ENCODE results near the gene SCYGR4.
"Not testable (repeated sequence)": the region's sequence is repeated elsewhere in the genome, so short reads cannot be mapped to it uniquely, and the experiment has no call there.

SCYGR4 gene

DNA sequence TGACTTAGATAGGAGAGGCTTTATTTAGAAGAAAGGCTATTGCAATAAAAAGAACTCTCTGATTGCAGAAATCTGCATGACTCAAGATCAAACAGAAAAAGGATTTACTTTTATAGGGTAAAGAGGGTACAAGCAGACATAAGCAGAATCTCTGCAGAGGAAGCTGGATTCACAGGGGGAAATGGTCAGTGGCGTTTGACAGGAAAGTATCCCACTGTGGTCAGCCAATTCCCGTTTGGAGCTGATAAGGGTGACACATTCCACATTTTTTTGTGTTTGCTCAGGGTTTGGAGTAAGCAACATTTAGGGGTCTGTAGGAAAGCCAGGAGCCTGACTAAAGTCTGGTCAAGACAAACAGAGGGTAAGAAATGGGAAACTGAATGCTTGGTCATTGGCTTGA, 25.4 kb downstream of the SCYGR4 start:
- Histone ChIP-seq H3K9me3 (ENCODE audit: control insufficient read depth, low read length) (no peaks in the 10 kb centered on the region), H3K4me1 (ENCODE audit: control insufficient read depth, insufficient read depth, low read length) (peaks cover 9% of the 10 kb centered on the region), H3K27me3 (replicated peaks; ENCODE audit: control insufficient read depth, insufficient read depth, low read length) (no peaks in the 10 kb centered on the region), H3K9ac (ENCODE audit: low read length) (peak overlapping the region; percentile 16), H3K36me3 (ENCODE audit: control insufficient read depth, insufficient read depth, low read length, severe bottlenecking) (no peaks in the 10 kb centered on the region), H3K4me3 (ENCODE audit: low read length) (no peak overlapping the region)
- DNase-seq (ENCODE audit: low read depth): no peak

DNA sequence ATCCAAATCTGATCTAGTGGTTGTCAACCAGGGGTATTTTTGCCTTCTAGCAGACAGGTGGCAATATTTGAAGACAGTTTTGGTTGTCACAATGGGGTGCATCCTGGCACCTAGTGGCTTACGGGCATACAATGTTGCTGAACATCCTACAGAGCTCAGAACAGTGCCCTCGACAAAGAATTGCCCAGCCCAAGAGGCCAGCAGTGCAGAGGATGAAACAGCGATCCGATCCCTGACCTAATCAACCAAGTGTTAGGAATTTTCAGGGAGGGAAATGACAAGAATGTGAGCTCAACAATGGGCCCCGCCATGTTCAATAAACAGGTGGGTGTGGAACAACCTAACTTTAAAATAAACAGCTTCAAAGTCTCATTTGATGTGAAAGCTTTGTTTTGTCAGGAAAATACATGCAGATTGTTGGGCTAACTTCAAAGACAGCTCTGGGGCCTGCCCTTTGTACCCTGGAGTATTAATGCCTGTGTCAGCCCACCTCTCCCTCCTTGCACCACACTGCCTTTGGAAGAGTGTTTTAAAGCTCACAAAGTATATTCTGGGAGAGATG, 26.8 kb downstream of the SCYGR4 start:
- Histone ChIP-seq H3K4me1 (ENCODE audit: control insufficient read depth, insufficient read depth, low read length) (peaks cover 9% of the 10 kb centered on the region), H3K9ac (ENCODE audit: low read length) (no peak overlapping the region), H3K27me3 (replicated peaks; ENCODE audit: control insufficient read depth, insufficient read depth, low read length) (no peaks in the 10 kb centered on the region), H3K4me3 (ENCODE audit: low read length) (no peak overlapping the region), H3K9me3 (ENCODE audit: control insufficient read depth, low read length) (no peaks in the 10 kb centered on the region), H3K36me3 (ENCODE audit: control insufficient read depth, insufficient read depth, low read length, severe bottlenecking) (no peaks in the 10 kb centered on the region)
- DNase-seq (ENCODE audit: low read depth): no peak

DNA sequence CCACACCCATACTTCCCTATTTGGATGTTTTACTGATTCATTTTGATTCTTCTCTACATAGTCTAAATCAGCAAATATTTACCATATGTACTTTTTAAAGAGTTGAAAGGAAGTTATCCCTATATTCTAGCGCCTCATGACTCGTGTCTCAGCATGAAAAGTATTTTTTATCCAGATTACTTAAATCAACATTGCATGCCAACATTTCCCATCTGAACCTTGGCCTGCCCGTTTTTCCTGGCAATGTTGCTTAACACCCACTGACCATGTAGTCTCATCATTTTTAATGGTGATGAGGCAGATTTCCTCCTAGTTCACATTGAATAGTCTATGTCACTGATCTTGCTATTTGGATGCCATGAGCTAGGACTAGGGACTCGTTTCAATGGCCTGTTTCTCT, 36.1 kb downstream of the SCYGR4 start:
- Histone ChIP-seq H3K27me3 (replicated peaks; ENCODE audit: control insufficient read depth, insufficient read depth, low read length) (no peaks in the 10 kb centered on the region), H3K4me1 (ENCODE audit: control insufficient read depth, insufficient read depth, low read length) (peaks cover 48% of the 10 kb centered on the region), H3K4me3 (ENCODE audit: low read length) (peak overlapping the region; percentile 3), H3K9me3 (ENCODE audit: control insufficient read depth, low read length) (no peaks in the 10 kb centered on the region), H3K9ac (ENCODE audit: low read length) (peak overlapping the region; percentile 63), H3K36me3 (ENCODE audit: control insufficient read depth, insufficient read depth, low read length, severe bottlenecking) (no peaks in the 10 kb centered on the region)
- DNase-seq (ENCODE audit: low read depth): peak; percentile 61

DNA sequence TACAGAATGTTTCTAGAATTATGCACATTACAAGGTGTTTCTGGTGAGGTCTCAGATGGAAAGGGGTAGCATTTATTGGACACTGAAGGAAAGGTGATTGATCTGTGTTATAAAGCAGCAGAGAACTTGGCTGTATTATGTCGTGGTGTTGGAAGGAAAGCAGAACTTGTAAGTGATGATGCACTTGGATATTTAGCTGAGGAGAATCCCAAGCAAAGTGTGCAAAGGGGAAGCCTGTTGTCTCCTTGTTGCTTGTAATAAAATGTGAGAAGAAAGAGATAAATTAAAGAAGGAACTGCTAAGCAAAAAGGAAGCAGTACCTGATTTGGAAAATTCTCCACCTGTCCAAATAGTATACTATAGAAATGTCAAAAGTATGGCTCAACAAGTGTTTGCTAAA, 37.1 kb downstream of the SCYGR4 start:
- H3K4me3 ChIP-seq (ENCODE audit: low read length): no peak overlapping the region
- no peaks in the 10 kb centered on the region for H3K9me3 ChIP-seq (ENCODE audit: control insufficient read depth, low read length)
- no peak for DNase-seq (ENCODE audit: low read depth)
- no peaks in the 10 kb centered on the region for H3K36me3 ChIP-seq (ENCODE audit: control insufficient read depth, insufficient read depth, low read length, severe bottlenecking)
- H3K4me1 ChIP-seq (ENCODE audit: control insufficient read depth, insufficient read depth, low read length): peaks cover 48% of the 10 kb centered on the region
- peak overlapping the region; percentile 44 for H3K9ac ChIP-seq (ENCODE audit: low read length)
- no peaks in the 10 kb centered on the region for H3K27me3 ChIP-seq (replicated peaks; ENCODE audit: control insufficient read depth, insufficient read depth, low read length)

DNA sequence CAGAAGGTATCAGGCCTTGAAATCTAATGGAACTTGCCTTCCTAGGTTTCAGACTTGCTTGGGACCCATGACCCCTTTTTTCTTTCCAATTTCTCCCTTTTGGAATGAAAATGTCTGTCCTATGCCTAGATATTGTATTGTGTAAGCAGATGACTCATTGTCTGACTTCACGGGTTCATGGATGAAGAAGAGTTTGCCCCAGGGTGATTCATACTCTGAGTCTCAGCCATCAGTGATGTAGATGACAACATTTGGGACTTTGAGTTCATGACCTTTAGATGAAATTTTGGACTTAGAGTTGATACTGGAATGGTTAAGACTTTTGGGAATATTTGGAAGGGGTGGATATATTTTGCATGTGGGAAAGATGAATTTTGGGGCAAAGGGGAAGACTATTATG, 38.2 kb downstream of the SCYGR4 start:
- no peaks in the 10 kb centered on the region for H3K27me3 ChIP-seq (replicated peaks; ENCODE audit: control insufficient read depth, insufficient read depth, low read length)
- no peak overlapping the region for H3K4me3 ChIP-seq (ENCODE audit: low read length)
- peak overlapping the region; percentile 44 for H3K9ac ChIP-seq (ENCODE audit: low read length)
- H3K36me3 ChIP-seq (ENCODE audit: control insufficient read depth, insufficient read depth, low read length, severe bottlenecking): no peaks in the 10 kb centered on the region
- peak; percentile 94 for DNase-seq (ENCODE audit: low read depth)
- H3K4me1 ChIP-seq (ENCODE audit: control insufficient read depth, insufficient read depth, low read length): peaks cover 48% of the 10 kb centered on the region
- H3K9me3 ChIP-seq (ENCODE audit: control insufficient read depth, low read length): no peaks in the 10 kb centered on the region

DNA sequence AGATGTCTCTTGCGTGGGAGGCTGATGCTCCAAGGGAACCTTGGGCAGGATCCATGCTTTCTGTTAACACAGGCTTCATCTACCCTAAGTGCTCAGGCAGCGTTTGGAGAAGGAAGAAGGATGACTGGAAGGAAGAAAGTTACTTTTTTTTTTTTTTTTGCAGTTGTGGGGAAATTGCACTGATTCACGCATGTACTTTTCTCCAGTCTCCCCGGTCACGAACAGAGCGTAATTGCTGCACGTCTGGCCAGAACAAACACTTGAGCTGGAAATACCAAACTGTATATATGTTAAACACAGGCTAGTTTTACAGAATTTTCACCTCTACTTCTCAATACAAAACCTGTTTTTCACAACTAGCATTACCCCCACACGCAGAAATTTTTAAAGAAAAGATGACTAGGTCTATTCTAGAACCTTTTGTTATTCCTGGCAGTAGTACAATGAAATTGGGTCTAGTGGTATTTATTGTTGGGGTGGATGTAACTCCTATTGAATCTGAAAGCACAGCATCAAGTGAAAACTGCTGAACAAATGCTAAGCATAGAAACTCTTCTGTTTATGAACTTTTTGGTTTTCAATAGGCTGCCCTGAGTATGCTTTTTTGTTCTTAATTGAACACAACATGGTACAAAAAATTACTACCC, 40.0 kb downstream of the SCYGR4 start:
- H3K27me3 ChIP-seq (replicated peaks; ENCODE audit: control insufficient read depth, insufficient read depth, low read length): no peaks in the 10 kb centered on the region
- peak; percentile 71 for DNase-seq (ENCODE audit: low read depth)
- peak overlapping the region; percentile 59 for H3K9ac ChIP-seq (ENCODE audit: low read length)
- H3K4me3 ChIP-seq (ENCODE audit: low read length): no peak overlapping the region
- H3K4me1 ChIP-seq (ENCODE audit: control insufficient read depth, insufficient read depth, low read length): peaks cover 48% of the 10 kb centered on the region
- H3K9me3 ChIP-seq (ENCODE audit: control insufficient read depth, low read length): no peaks in the 10 kb centered on the region
- H3K36me3 ChIP-seq (ENCODE audit: control insufficient read depth, insufficient read depth, low read length, severe bottlenecking): no peaks in the 10 kb centered on the region

DNA sequence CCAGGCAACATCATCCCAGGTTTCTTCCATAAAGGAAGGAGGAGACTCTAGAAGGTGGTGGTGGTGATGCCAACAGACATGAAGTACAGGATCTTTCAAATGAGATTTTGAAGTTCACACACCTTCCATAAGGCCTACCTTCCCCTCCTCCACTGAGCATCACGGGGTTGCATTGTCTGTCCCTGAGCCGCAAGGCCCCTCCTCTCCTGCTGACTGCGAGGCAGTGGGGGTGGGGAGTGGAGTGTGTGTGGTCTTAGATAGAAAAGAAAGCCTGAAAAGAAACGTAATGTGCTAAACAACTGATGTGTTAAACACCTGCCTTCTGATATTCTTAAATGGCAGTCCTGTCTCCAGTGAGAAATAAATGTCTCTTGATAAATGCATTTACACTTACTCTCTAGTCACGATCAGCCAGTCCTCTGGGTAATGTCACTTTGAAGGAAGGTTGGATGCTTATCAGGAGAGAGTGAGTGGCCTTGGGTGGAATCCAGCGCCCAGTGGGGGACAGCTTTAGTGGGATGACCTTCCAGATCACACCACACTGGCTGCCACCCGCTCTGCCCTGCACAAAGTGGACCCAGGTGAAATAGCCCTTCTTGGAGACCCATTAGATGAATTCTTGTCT, 43.8 kb downstream of the SCYGR4 start:
- DNase-seq (ENCODE audit: low read depth): no peak
- Histone ChIP-seq H3K9me3 (ENCODE audit: control insufficient read depth, low read length) (no peaks in the 10 kb centered on the region), H3K4me1 (ENCODE audit: control insufficient read depth, insufficient read depth, low read length) (peaks cover 10% of the 10 kb centered on the region), H3K27me3 (replicated peaks; ENCODE audit: control insufficient read depth, insufficient read depth, low read length) (no peaks in the 10 kb centered on the region), H3K36me3 (ENCODE audit: control insufficient read depth, insufficient read depth, low read length, severe bottlenecking) (no peaks in the 10 kb centered on the region), H3K9ac (ENCODE audit: low read length) (no peak overlapping the region), H3K4me3 (ENCODE audit: low read length) (no peak overlapping the region)

DNA sequence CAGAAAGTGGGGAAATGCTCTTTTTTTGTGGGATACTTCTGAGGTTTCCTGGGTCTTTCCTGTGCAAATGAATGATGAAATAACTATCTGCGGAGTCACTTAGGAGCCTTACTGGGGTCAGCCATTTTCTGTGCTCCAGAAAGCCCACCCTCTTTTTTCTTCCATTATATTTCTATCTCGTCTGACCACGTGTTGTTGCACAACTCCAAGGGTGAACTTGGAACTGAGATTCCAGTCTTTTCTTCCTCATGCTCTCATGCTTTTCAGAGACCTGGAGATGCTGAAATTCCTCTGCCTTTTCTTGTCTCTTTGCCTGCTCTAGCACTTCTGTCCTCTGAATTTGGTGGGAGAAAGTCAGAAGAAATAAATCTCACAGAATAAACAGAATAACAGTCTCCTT, 44.5 kb downstream of the SCYGR4 start:
- no peak for DNase-seq (ENCODE audit: low read depth)
- Histone ChIP-seq H3K27me3 (replicated peaks; ENCODE audit: control insufficient read depth, insufficient read depth, low read length) (no peaks in the 10 kb centered on the region), H3K4me3 (ENCODE audit: low read length) (no peak overlapping the region), H3K9ac (ENCODE audit: low read length) (no peak overlapping the region), H3K4me1 (ENCODE audit: control insufficient read depth, insufficient read depth, low read length) (peaks cover 9% of the 10 kb centered on the region), H3K9me3 (ENCODE audit: control insufficient read depth, low read length) (no peaks in the 10 kb centered on the region), H3K36me3 (ENCODE audit: control insufficient read depth, insufficient read depth, low read length, severe bottlenecking) (no peaks in the 10 kb centered on the region)

DNA sequence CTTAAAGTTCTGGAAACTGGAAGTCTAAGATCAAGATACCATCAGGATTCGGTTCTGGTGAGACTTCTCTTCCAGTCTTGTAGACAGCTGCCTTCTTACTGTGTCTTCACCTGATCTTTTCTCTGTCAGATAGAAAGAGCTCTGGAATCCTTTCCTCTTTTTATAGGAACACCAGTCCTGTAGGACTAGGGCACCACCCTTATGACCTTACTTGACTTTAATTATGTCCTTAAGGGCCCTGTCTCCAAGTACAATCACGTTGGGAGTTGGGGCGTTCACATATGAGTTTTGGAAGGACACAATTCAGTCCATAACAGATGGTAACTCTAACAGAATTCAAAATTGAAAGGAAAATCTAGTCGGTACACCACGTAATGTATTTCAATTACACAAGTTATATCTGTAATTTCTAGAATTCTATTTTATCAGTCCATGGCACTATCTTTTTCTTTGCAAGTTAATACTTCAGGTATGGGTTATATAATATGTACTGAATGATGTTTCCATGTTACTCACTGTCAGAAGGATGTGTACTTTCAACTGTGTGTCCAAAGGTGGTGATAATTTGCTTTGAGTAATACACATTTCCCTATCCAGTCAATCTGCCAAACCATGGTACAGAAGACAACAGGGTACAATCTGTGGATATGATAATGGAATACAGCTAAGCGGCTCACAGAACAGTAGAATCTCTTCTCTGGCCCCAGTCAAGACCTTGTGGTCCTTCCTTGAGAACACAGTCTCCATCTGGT, 48.1 kb downstream of the SCYGR4 start:
- no peaks in the 10 kb centered on the region for H3K27me3 ChIP-seq (replicated peaks; ENCODE audit: control insufficient read depth, insufficient read depth, low read length)
- no peak overlapping the region for H3K4me3 ChIP-seq (ENCODE audit: low read length)
- no peaks in the 10 kb centered on the region for H3K4me1 ChIP-seq (ENCODE audit: control insufficient read depth, insufficient read depth, low read length)
- DNase-seq (ENCODE audit: low read depth): no peak
- H3K36me3 ChIP-seq (ENCODE audit: control insufficient read depth, insufficient read depth, low read length, severe bottlenecking): no peaks in the 10 kb centered on the region
- no peak overlapping the region for H3K9ac ChIP-seq (ENCODE audit: low read length)
- H3K9me3 ChIP-seq (ENCODE audit: control insufficient read depth, low read length): no peaks in the 10 kb centered on the region

DNA sequence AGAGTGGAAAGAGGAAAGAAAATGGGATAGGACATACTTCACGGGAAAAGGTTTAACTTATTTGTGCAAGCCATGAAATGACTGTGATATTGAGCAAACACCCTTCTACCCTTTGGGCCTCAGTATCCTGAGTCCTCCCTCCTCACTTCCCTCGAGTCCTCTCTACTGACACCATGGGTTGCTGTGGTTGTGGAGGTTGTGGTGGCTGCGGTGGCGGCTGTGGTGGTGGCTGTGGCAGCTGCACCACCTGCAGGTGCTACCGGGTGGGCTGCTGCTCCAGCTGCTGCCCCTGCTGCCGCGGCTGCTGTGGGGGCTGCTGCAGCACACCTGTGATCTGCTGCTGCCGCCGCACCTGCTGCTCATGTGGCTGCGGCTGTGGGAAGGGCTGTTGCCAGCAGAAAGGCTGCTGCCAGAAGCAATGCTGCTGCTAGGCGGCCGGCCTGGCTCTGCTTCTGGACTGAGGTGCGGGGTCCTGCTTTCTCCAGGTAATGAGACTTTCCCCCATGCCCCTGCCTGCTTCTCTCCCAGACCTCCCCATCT, 49.4 kb downstream of the SCYGR4 start, which contains the start of gene SCYGR5:
TSS of gene SCYGR5 (plus strand) at position 174 of the 540 bp plus-strand sequence. CDS start at position 174, 0 bp downstream.
- H3K36me3 ChIP-seq (ENCODE audit: control insufficient read depth, insufficient read depth, low read length, severe bottlenecking); H3K9ac ChIP-seq (ENCODE audit: low read length); H3K9me3 ChIP-seq (ENCODE audit: control insufficient read depth, low read length); H3K27me3 ChIP-seq (replicated peaks; ENCODE audit: control insufficient read depth, insufficient read depth, low read length); DNase-seq (ENCODE audit: low read depth); H3K4me3 ChIP-seq (ENCODE audit: low read length): not testable (repeated sequence)
- H3K4me1 ChIP-seq (ENCODE audit: control insufficient read depth, insufficient read depth, low read length): peaks cover 11% of the 10 kb centered on the region

All from adipocyte (in vitro differentiated cells).